ENCODE measurements around the gene REPIN1.

Gene REPIN1

GRCh38 chr7:150370612-150371071 lies 2.0 kb downstream of the REPIN1 start:
- no peak overlapping the region for H3K4me2 ChIP-seq (ENCODE audit: low read depth, low read length, poor library complexity, severe bottlenecking)
- no peaks in the 10 kb centered on the region for H3K79me2 ChIP-seq (ENCODE audit: insufficient read depth, low read length)
- H4K20me1 ChIP-seq (ENCODE audit: low read depth, low read length), result no peaks in the 10 kb centered on the region
- H3K27ac ChIP-seq (ENCODE audit: low read depth, low read length), result no peak overlapping the region
- no peaks in the 10 kb centered on the region for H3K27me3 ChIP-seq (ENCODE audit: low read length)
- no peaks in the 10 kb centered on the region for H3K9me2 ChIP-seq (replicated peaks; ENCODE audit: insufficient read depth, low read length)
- no peak overlapping the region for H3K4me3 ChIP-seq (ENCODE audit: insufficient read depth, low read length, poor library complexity, severe bottlenecking)
- no peak overlapping the region for H2AFZ ChIP-seq (ENCODE audit: low read depth, low read length, severe bottlenecking)
- no peaks in the 10 kb centered on the region for H3K9me3 ChIP-seq (ENCODE audit: insufficient read depth, low read length)
- peaks cover 11% of the 10 kb centered on the region; the same call in 1 of the 2 replicates for H3F3A ChIP-seq (ENCODE audit: insufficient read depth)
- H3K9ac ChIP-seq (ENCODE audit: low read length), result no peak overlapping the region
- H3K36me3 ChIP-seq (ENCODE audit: low read length), result no peaks in the 10 kb centered on the region
- TF ChIP-seq CTCF (IDR thresholded peaks at IDR 0.05; ENCODE audit: insufficient read depth, low read length, poor library complexity, severe bottlenecking) (no peak), EZH2phosphoT487 (conservative IDR thresholded peaks at IDR 0.05; ENCODE audit: low read length) (no peak)

GRCh38 chr7:150371131-150371995 lies 2.7 kb downstream of the REPIN1 start:
- Histone ChIP-seq H3K27ac (ENCODE audit: low read depth, low read length) (no peak overlapping the region), H3K4me3 (ENCODE audit: insufficient read depth, low read length, poor library complexity, severe bottlenecking) (no peak overlapping the region), H3K4me2 (ENCODE audit: low read depth, low read length, poor library complexity, severe bottlenecking) (no peak overlapping the region), H3K9ac (ENCODE audit: low read length) (no peak overlapping the region), H3K27me3 (ENCODE audit: low read length) (no peaks in the 10 kb centered on the region), H3K79me2 (ENCODE audit: insufficient read depth, low read length) (no peaks in the 10 kb centered on the region), H3K9me3 (ENCODE audit: insufficient read depth, low read length) (no peaks in the 10 kb centered on the region), H2AFZ (ENCODE audit: low read depth, low read length, severe bottlenecking) (no peak overlapping the region), H3F3A (ENCODE audit: insufficient read depth) (peaks cover 18% of the 10 kb centered on the region; the same call in 1 of the 2 replicates), H3K36me3 (ENCODE audit: low read length) (no peaks in the 10 kb centered on the region), H3K9me2 (replicated peaks; ENCODE audit: insufficient read depth, low read length) (no peaks in the 10 kb centered on the region), H4K20me1 (ENCODE audit: low read depth, low read length) (no peaks in the 10 kb centered on the region)
- TF ChIP-seq EZH2phosphoT487 (conservative IDR thresholded peaks at IDR 0.05; ENCODE audit: low read length) (no peak), CTCF (IDR thresholded peaks at IDR 0.05; ENCODE audit: insufficient read depth, low read length, poor library complexity, severe bottlenecking) (no peak)

- peaks cover 19% of the 10 kb centered on the region; the same call in 1 of the 2 replicates for H3F3A ChIP-seq (ENCODE audit: insufficient read depth)
- no peaks in the 10 kb centered on the region for H3K79me2 ChIP-seq (ENCODE audit: insufficient read depth, low read length)
- no peak overlapping the region for H3K4me3 ChIP-seq (ENCODE audit: insufficient read depth, low read length, poor library complexity, severe bottlenecking)
- no peaks in the 10 kb centered on the region for H3K27me3 ChIP-seq (ENCODE audit: low read length)
- no peak overlapping the region for H3K27ac ChIP-seq (ENCODE audit: low read depth, low read length)
- no peak overlapping the region for H3K4me2 ChIP-seq (ENCODE audit: low read depth, low read length, poor library complexity, severe bottlenecking)
- no peaks in the 10 kb centered on the region for H3K9me3 ChIP-seq (ENCODE audit: insufficient read depth, low read length)
- H3K36me3 ChIP-seq (ENCODE audit: low read length), result no peaks in the 10 kb centered on the region
- H2AFZ ChIP-seq (ENCODE audit: low read depth, low read length, severe bottlenecking), result no peak overlapping the region
- no peak for TF ChIP-seq CTCF (IDR thresholded peaks at IDR 0.05; ENCODE audit: insufficient read depth, low read length, poor library complexity, severe bottlenecking)
- TF ChIP-seq EZH2phosphoT487 (conservative IDR thresholded peaks at IDR 0.05; ENCODE audit: low read length), result no peak
- no peaks in the 10 kb centered on the region for H3K9me2 ChIP-seq (replicated peaks; ENCODE audit: insufficient read depth, low read length)
- no peak overlapping the region for H3K9ac ChIP-seq (ENCODE audit: low read length)
- no peaks in the 10 kb centered on the region for H4K20me1 ChIP-seq (ENCODE audit: low read depth, low read length)
Observed at GRCh38 chr7:150371996-150372270, 3.3 kb downstream of the REPIN1 start.

Data from SU-DHL-6 (cell line).